ENCODE data around the gene NFATC2. TPM values are rescaled to one million over a fixed set of nuclear protein-coding genes. Genes with fewer than 3 reads are reported as not detected.

NFATC2 gene
- total RNA-seq, 1 experiment from 2014 or later: not detected

DNA sequence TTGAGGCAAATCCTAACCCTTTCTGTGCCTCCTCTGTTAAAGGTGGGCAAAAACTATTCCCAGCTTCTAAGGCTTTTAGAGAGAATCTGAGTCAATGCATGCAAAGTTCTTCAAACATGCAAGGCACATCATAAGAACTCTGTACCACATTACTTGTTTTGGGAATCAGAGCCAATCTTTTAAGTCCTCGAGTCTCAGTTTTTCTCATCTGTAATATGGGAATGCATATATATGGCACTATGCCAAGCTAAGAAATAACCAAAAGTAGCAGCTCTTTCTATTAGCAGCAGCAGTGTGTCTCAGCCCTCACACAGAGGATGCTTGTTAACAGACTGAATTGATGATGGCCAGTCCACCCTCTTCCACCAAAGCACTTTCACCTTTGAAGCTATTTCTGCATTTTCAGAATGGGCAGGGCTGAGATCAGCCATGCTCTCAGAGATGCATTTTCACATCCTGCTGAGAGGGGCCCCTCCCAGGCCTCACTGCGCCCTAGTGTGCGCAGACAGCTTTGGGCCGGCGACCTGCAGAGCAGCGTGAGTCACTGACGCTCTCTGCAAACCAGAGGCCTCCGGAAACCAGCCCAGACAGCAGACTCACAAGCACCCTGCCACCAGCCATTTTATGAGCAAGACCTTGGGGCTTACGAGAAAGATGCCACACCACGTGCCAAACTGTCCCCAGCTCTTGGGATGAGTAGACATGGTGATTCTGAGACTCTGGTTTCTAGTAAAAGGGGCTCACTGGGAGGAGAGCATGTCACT is 138.0 kb downstream of the NFATC2 start:
- H3K27me3 ChIP-seq (replicated peaks): no peaks in the 10 kb centered on the region
- H3K36me3 ChIP-seq: no peaks in the 10 kb centered on the region
- no peak for DNase-seq (ENCODE audit: low read depth in 1 of 2, low spot score in 2 of 2)
- no peak overlapping the region for H3K4me3 ChIP-seq
- no peaks in the 10 kb centered on the region; the same call in 1 of the 2 replicates for H3K4me1 ChIP-seq (replicated peaks)
- 0 out of 2 replicates have a peak, but pooled peaks cover 3% of the 10 kb centered on the region for H3K9me3 ChIP-seq (replicated peaks)
- H3K27ac ChIP-seq: no peak overlapping the region

DNA sequence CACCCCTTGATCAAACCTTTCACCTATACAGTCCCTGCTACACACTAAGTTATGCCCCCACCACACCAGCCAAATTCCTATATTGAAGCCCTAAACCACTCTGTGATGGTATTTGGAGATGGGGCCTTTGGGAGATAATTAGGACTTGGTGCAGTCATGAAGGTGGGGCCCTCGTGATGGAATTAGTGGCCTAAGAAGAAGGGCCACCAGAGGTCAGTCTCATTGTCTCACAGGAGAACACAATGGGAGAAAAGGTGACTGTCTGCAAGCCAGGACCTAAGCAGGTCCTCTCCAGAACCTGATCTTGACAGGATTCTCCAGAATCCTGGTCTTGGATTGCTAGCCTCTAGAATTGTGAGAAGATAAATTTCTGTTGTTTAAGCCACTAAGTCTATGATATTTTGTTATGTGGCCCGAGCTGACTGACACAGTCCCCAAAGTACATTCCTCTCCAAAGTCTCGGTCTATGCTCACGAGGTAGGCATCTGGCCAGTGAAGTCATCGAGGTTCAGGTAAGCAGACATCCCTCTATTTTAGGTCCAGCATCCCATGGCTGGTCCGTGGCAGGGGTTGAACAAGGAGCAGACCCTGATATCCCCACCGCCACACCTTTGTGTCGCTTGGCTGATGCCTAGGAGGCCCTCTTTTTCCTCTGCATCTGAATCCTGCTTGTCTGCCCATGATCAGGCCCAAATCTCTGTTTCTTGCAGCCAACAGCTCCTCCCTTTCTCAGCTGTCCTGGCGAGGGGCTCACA is 138.9 kb downstream of the NFATC2 start:
- no peaks in the 10 kb centered on the region for H3K27me3 ChIP-seq (replicated peaks)
- no peaks in the 10 kb centered on the region for H3K36me3 ChIP-seq
- no peak for DNase-seq (ENCODE audit: low read depth in 1 of 2, low spot score in 2 of 2)
- H3K9me3 ChIP-seq (replicated peaks): no peaks in the 10 kb centered on the region
- no peaks in the 10 kb centered on the region; the same call in 1 of the 2 replicates for H3K4me1 ChIP-seq (replicated peaks)
- no peak overlapping the region for H3K27ac ChIP-seq
- no peak overlapping the region for H3K4me3 ChIP-seq

DNA sequence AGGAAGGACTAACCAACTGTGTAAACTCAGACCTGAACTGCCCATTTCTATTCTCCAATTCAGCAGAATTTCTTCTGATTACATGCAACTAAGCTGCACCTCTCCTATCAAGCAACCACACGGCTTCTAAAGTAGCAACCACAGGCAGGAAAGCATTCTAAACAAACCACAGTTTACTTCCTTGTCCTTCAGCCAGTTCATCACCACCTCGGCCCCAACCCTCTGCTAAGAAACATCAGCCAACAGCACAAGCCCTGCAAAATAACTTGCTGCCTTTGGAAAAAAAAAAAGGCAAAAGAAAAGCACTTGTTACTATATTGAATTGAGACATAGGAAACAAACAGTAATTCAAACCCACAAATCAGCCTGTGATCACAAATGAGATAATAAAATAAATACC is 140.3 kb downstream of the NFATC2 start:
- H3K4me1 ChIP-seq (replicated peaks): no peaks in the 10 kb centered on the region; the same call in 1 of the 2 replicates
- no peak overlapping the region for H3K27ac ChIP-seq
- no peaks in the 10 kb centered on the region for H3K27me3 ChIP-seq (replicated peaks)
- no peak overlapping the region for H3K4me3 ChIP-seq
- no peaks in the 10 kb centered on the region for H3K9me3 ChIP-seq (replicated peaks)
- H3K36me3 ChIP-seq: no peaks in the 10 kb centered on the region
- DNase-seq (ENCODE audit: low read depth in 1 of 2, low spot score in 2 of 2): no peak

DNA sequence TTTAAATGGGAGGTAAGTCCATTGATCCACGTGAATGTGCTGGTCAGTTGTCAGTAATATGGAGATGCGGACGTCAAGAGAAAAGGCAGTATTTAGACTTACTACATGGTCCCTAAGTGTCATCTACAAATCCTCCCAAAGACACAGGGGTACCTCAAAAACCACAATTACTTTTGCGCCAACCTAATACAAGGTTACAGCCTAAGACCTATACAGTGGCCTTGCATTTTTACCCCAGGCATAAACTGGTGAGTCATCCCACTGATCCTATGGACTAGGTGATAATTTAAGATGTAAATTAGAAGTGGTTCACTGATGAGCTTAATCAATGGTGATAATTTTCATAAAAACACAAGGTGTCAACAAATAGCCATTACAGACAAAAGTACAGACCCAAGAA is 141.0 kb downstream of the NFATC2 start:
- no peaks in the 10 kb centered on the region for H3K36me3 ChIP-seq
- H3K27ac ChIP-seq: no peak overlapping the region
- no peak for DNase-seq (ENCODE audit: low read depth in 1 of 2, low spot score in 2 of 2)
- no peak overlapping the region for H3K4me3 ChIP-seq
- no peaks in the 10 kb centered on the region; the same call in 1 of the 2 replicates for H3K4me1 ChIP-seq (replicated peaks)
- H3K27me3 ChIP-seq (replicated peaks): no peaks in the 10 kb centered on the region
- no peaks in the 10 kb centered on the region for H3K9me3 ChIP-seq (replicated peaks)

GRCh38 chr20:51400051-51400926 is 142.2 kb downstream of the NFATC2 start:
- Histone ChIP-seq H3K27me3 (replicated peaks) (no peaks in the 10 kb centered on the region), H3K4me1 (replicated peaks) (no peaks in the 10 kb centered on the region; the same call in 1 of the 2 replicates), H3K9me3 (replicated peaks) (no peaks in the 10 kb centered on the region), H3K4me3 (no peak overlapping the region), H3K27ac (no peak overlapping the region), H3K36me3 (no peaks in the 10 kb centered on the region)
- DNase-seq (ENCODE audit: low read depth in 1 of 2, low spot score in 2 of 2): no peak

DNA sequence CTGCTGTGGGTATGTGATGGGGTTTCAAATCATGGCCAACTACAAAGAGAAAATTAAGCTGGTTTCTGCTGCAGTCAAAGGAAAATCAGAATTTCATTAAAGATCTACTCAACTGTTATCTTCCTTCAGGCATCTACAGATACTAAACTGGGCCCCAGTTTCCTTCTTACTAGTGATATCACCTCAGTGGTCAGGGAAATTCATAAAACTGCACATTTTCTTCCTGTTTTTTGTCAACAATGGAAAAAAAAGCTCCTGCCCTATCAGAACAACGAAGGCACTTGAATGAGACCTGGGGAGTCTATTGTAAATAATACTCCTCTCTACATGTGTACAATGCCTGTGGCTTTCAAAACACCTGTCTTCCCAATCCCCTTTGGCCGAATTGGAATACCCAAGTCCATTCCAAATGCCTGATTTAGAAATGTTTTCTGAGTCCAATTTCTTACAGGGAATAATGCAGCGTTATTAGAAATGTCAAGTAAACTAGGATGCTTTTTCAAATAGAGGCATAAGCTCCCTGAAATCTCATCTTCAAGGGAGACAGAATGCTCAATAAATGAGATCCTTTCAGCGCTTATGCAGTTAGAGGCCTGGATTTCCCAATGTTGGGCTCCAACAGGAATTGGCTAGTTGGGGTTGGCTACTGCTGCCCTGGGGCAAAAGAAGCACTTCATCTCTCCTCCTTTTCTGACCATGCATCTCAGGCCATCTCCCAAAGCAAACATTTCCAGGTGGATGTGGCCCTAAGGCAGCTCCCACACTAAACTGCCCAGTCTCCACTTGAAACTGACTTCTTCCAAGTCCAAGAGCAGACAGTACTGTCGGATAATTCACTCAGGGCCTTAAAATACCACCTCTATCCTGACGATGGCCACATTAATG is 143.3 kb downstream of the NFATC2 start:
- no peak for DNase-seq (ENCODE audit: low read depth in 1 of 2, low spot score in 2 of 2)
- H3K27ac ChIP-seq: no peak overlapping the region
- no peak overlapping the region for H3K4me3 ChIP-seq
- no peaks in the 10 kb centered on the region; the same call in 1 of the 2 replicates for H3K4me1 ChIP-seq (replicated peaks)
- no peaks in the 10 kb centered on the region for H3K27me3 ChIP-seq (replicated peaks)
- no peaks in the 10 kb centered on the region for H3K36me3 ChIP-seq
- no peaks in the 10 kb centered on the region for H3K9me3 ChIP-seq (replicated peaks)

GRCh38 chr20:51398552-51398951 is 144.0 kb downstream of the NFATC2 start:
- no peak overlapping the region for H3K4me3 ChIP-seq
- no peak overlapping the region for H3K27ac ChIP-seq
- no peak for DNase-seq (ENCODE audit: low read depth in 1 of 2, low spot score in 2 of 2)
- no peaks in the 10 kb centered on the region for H3K27me3 ChIP-seq (replicated peaks)
- H3K9me3 ChIP-seq (replicated peaks): no peaks in the 10 kb centered on the region
- no peaks in the 10 kb centered on the region; the same call in 1 of the 2 replicates for H3K4me1 ChIP-seq (replicated peaks)
- H3K36me3 ChIP-seq: no peaks in the 10 kb centered on the region

DNA sequence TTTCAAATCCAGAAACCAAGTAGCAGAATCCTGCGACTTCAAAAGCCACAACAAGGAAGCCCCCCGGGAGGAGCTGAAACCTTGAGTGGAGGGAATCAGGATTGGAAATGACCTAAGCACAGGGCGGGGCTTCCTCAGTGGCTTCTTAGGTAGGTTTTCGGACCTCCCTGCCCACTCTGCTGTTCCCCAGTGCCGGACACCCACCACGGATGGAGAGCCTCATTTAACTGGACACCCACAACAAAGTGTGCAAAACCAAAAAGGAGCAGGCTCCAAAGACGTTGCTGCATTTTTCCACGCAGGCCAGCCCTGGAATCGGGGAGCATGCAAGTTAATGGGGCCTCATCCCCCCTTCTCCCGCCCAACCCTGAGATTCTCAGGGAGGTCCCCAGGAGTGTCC is 144.4 kb downstream of the NFATC2 start:
- no peak for DNase-seq (ENCODE audit: low read depth in 1 of 2, low spot score in 2 of 2)
- no peaks in the 10 kb centered on the region; the same call in 1 of the 2 replicates for H3K4me1 ChIP-seq (replicated peaks)
- H3K27me3 ChIP-seq (replicated peaks): no peaks in the 10 kb centered on the region
- no peaks in the 10 kb centered on the region for H3K9me3 ChIP-seq (replicated peaks)
- H3K36me3 ChIP-seq: no peaks in the 10 kb centered on the region
- H3K27ac ChIP-seq: no peak overlapping the region
- H3K4me3 ChIP-seq: no peak overlapping the region

- DNase-seq (ENCODE audit: low read depth in 1 of 2, low spot score in 2 of 2): no peak
- no peaks in the 10 kb centered on the region for H3K27me3 ChIP-seq (replicated peaks)
- H3K27ac ChIP-seq: no peak overlapping the region
- H3K36me3 ChIP-seq: no peaks in the 10 kb centered on the region
- no peaks in the 10 kb centered on the region for H3K9me3 ChIP-seq (replicated peaks)
- no peak overlapping the region for H3K4me3 ChIP-seq
- H3K4me1 ChIP-seq (replicated peaks): no peaks in the 10 kb centered on the region; the same call in 1 of the 2 replicates
Measured at GRCh38 chr20:51397137-51397536, 145.4 kb downstream of the NFATC2 start.

GRCh38 chr20:51396365-51396909 is 146.1 kb downstream of the NFATC2 start:
- no peak for DNase-seq (ENCODE audit: low read depth in 1 of 2, low spot score in 2 of 2)
- no peaks in the 10 kb centered on the region for H3K36me3 ChIP-seq
- H3K4me3 ChIP-seq: no peak overlapping the region
- H3K4me1 ChIP-seq (replicated peaks): no peaks in the 10 kb centered on the region; the same call in 1 of the 2 replicates
- H3K27ac ChIP-seq: no peak overlapping the region
- H3K9me3 ChIP-seq (replicated peaks): no peaks in the 10 kb centered on the region
- no peaks in the 10 kb centered on the region for H3K27me3 ChIP-seq (replicated peaks)

DNA sequence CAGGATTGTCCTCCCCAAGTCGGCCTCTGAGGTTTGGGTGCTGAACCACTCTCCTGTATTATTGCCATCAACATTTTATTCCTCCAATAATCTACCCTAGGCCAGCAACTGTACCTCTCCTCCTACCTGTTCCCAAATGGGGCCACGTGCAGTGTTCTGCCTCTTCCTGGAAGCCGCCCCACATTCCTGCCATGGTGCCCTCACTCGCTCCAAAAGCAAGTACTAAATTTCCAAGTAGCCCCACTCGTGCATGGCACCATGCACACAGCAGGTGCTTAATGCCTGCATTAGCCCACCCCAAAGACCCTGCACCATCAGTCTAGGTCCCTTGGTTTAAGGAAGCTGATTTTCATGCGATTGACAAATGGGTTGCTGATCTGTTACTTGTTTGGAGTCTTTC is 147.8 kb downstream of the NFATC2 start:
- H3K9me3 ChIP-seq (replicated peaks): no peaks in the 10 kb centered on the region
- no peak overlapping the region for H3K4me3 ChIP-seq
- DNase-seq (ENCODE audit: low read depth in 1 of 2, low spot score in 2 of 2): no peak
- H3K4me1 ChIP-seq (replicated peaks): no peaks in the 10 kb centered on the region
- H3K27ac ChIP-seq: no peak overlapping the region
- no peaks in the 10 kb centered on the region for H3K36me3 ChIP-seq
- no peaks in the 10 kb centered on the region for H3K27me3 ChIP-seq (replicated peaks)

GRCh38 chr20:51393571-51393970 is 148.9 kb downstream of the NFATC2 start:
- no peak for DNase-seq (ENCODE audit: low read depth in 1 of 2, low spot score in 2 of 2)
- Histone ChIP-seq H3K27ac (no peak overlapping the region), H3K4me1 (replicated peaks) (peaks cover 5% of the 10 kb centered on the region), H3K4me3 (no peak overlapping the region), H3K27me3 (replicated peaks) (no peaks in the 10 kb centered on the region), H3K36me3 (no peaks in the 10 kb centered on the region), H3K9me3 (replicated peaks) (no peaks in the 10 kb centered on the region)
